SW 1271 (cell line): ENCODE measurements around the gene ZBTB45.
"Not testable (repeated sequence)": the region's sequence is repeated elsewhere in the genome, so short reads cannot be mapped to it uniquely, and the experiment has no call there.

Experiments used
- DNase-seq, 2 experiments: peaks; one replicate each; lab custom pipeline; 2025; lab: John Stamatoyannopoulos, UW

ZBTB45 gene

GRCh38 chr19:58554494-58555368 lies 35.1 kb upstream of the ZBTB45 start, which contains the start of gene CHMP2A:
CHMP2A (minus strand) TSS chr19:58555105; CDS start chr19:58554212, 893 bp downstream.
- no peak for DNase-seq

GRCh38 chr19:58553799-58554493 lies 34.3 kb upstream of the ZBTB45 start:
- no peak for DNase-seq

GRCh38 chr19:58552655-58553054 lies 33.0 kb upstream of the ZBTB45 start:
- no peak for DNase-seq

GRCh38 chr19:58551577-58552471 lies 32.2 kb upstream of the ZBTB45 start:
- no peak for DNase-seq

GRCh38 chr19:58551123-58551497 lies 31.5 kb upstream of the ZBTB45 start:
- DNase-seq: no peak

GRCh38 chr19:58550362-58551122 lies 30.9 kb upstream of the ZBTB45 start:
- no peak for DNase-seq

- no peak for DNase-seq
These were observed 30.2 kb upstream of the ZBTB45 start for GRCh38 chr19:58549664-58550361.

- DNase-seq: no peak
These were observed 29.5 kb upstream of the ZBTB45 start for GRCh38 chr19:58548859-58549663.

GRCh38 chr19:58547323-58548312 lies 28.0 kb upstream of the ZBTB45 start:
- no peak for DNase-seq

- no peak for DNase-seq
These were observed 26.5 kb upstream of the ZBTB45 start for GRCh38 chr19:58546019-58546530.

- no peak for DNase-seq
These were observed 25.8 kb upstream of the ZBTB45 start for GRCh38 chr19:58545286-58546018.

- no peak for DNase-seq
These were observed 25.1 kb upstream of the ZBTB45 start for GRCh38 chr19:58544591-58545285.

- no peak for DNase-seq
These were observed 24.4 kb upstream of the ZBTB45 start, which contains the start of gene TRIM28 for GRCh38 chr19:58543826-58544590. TRIM28 (plus strand) TSS chr19:58544064; CDS start chr19:58544758, 694 bp downstream.

- not testable (repeated sequence) for DNase-seq
These were observed 23.2 kb upstream of the ZBTB45 start for GRCh38 chr19:58542641-58543372.

GRCh38 chr19:58539169-58539559 lies 19.6 kb upstream of the ZBTB45 start:
- not testable (repeated sequence) for DNase-seq
